ENCODE results near the gene CFH. TPM values are rescaled to one million over a fixed set of nuclear protein-coding genes. Genes with fewer than 3 reads are reported as not detected.
"Not testable (repeated sequence)": the region's sequence is repeated elsewhere in the genome, so short reads cannot be mapped to it uniquely, and the experiment has no call there.

The CFH gene
- total and polyA plus RNA-seq, 2 donors (not counting 3 experiments of a cell fraction or from before 2014, with no cell fraction given) = 20.7 to 25.3 TPM

DNA sequence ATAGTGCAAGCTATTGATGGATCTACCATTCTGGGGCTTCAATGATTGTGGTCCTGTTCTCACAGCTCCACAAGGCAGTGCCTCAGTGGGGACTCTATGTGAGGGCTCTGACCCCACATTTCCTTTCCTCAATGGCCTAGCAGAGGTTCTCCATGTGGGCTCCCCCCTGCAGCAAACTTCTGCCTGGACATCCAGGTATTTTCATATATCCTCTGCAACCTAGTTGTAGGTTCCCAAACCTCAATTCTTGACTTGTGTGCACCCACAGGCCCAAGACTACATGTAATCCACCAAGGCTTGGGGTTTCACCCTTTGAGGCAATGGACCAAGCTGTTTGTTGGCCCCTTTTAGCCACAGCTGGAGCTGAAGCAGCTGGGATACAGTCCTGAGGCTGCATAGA lies 86.9 kb downstream of the CFH start:
- Histone ChIP-seq H3K36me3 (ENCODE audit: control insufficient read depth in 2 of 2, extremely low read depth in 1 of 2, insufficient read depth in 2 of 2, low read length in 2 of 2) (no peaks in the 10 kb centered on the region), H3K79me2 (ENCODE audit: control insufficient read depth, insufficient read depth, low read length) (no peaks in the 10 kb centered on the region), H3K9ac (replicated peaks; ENCODE audit: extremely low read depth, insufficient read depth, low read length) (no peak overlapping the region), H3K27ac (ENCODE audit: insufficient read depth, low read depth, low read length) (no peak overlapping the region), H3K27me3 (ENCODE audit: control insufficient read depth in 2 of 2, insufficient read depth in 2 of 2, low read length in 2 of 2) (no peaks in the 10 kb centered on the region), H3K4me2 (ENCODE audit: insufficient read depth, low read length) (no peak overlapping the region), H3K4me3 (replicated peaks in 1 of 3; ENCODE audit: insufficient read depth in 1 of 3, low read depth in 1 of 3, low read length in 3 of 3) (no peak overlapping the region), H2AFZ (ENCODE audit: low read depth, low read length) (no peak overlapping the region), H3K4me1 (ENCODE audit: control insufficient read depth, extremely low read depth, insufficient read depth, low read length) (no peaks in the 10 kb centered on the region), H3K9me1 (replicated peaks; ENCODE audit: control insufficient read depth, extremely low read depth, insufficient read depth, low read length) (no peaks in the 10 kb centered on the region), H4K20me1 (replicated peaks; ENCODE audit: control insufficient read depth, extremely low read depth, insufficient read depth, low read length) (no peaks in the 10 kb centered on the region), H3K9me3 (replicated peaks; ENCODE audit: control insufficient read depth, insufficient read depth, low read length) (no peaks in the 10 kb centered on the region)
- intact Hi-C loops (cut with micrococcal nuclease) (no loop called here), dilution Hi-C loops (cut with MboI; ENCODE audit: extremely low pct_ligation_motif_present, low sequenced_read_pairs) (no loop called here)
- FAIRE-seq (no peak), DNase-seq (ENCODE audit: low read depth, low spot score) (no peak)
- ChIA-PET POLR2A (no interaction called here), CTCF (no interaction called here)
- no TSS peak for BruUV-seq (replicated peaks)
- no peak for TF ChIP-seq FOS (IDR thresholded peaks at IDR 0.05; ENCODE audit: borderline replicate concordance, insufficient read depth, low read length)
- TF ChIP-seq POLR2A (IDR thresholded peaks at IDR 0.05; ENCODE audit: low read depth, low read length) = no peak

GRCh38 chr1:196743244-196743643 lies 91.4 kb downstream of the CFH start:
- intact Hi-C loops (cut with micrococcal nuclease) = loop anchor here (2.0 to 10.0 kb wide), 2 partner anchors 412 to 614 kb away; no protein-coding TSS in a partner anchor
- dilution Hi-C loops (cut with MboI; ENCODE audit: extremely low pct_ligation_motif_present, low sequenced_read_pairs); CTCF ChIA-PET; H3K4me3 ChIP-seq (replicated peaks in 1 of 3; ENCODE audit: insufficient read depth in 1 of 3, low read depth in 1 of 3, low read length in 3 of 3); H3K4me1 ChIP-seq (ENCODE audit: control insufficient read depth, extremely low read depth, insufficient read depth, low read length); H2AFZ ChIP-seq (ENCODE audit: low read depth, low read length); POLR2A ChIA-PET; H3K9ac ChIP-seq (replicated peaks; ENCODE audit: extremely low read depth, insufficient read depth, low read length); BruUV-seq (replicated peaks); H3K27ac ChIP-seq (ENCODE audit: insufficient read depth, low read depth, low read length); H3K4me2 ChIP-seq (ENCODE audit: insufficient read depth, low read length); H3K36me3 ChIP-seq (ENCODE audit: control insufficient read depth in 2 of 2, extremely low read depth in 1 of 2, insufficient read depth in 2 of 2, low read length in 2 of 2); H3K27me3 ChIP-seq (ENCODE audit: control insufficient read depth in 2 of 2, insufficient read depth in 2 of 2, low read length in 2 of 2); H3K9me3 ChIP-seq (replicated peaks; ENCODE audit: control insufficient read depth, insufficient read depth, low read length); H3K79me2 ChIP-seq (ENCODE audit: control insufficient read depth, insufficient read depth, low read length); H3K9me1 ChIP-seq (replicated peaks; ENCODE audit: control insufficient read depth, extremely low read depth, insufficient read depth, low read length); H4K20me1 ChIP-seq (replicated peaks; ENCODE audit: control insufficient read depth, extremely low read depth, insufficient read depth, low read length): not testable (repeated sequence)
- peak; percentile 18 for DNase-seq (ENCODE audit: low read depth, low spot score)
- FAIRE-seq = peak; percentile 18

- dilution Hi-C loops (cut with MboI; ENCODE audit: extremely low pct_ligation_motif_present, low sequenced_read_pairs); intact Hi-C loops (cut with micrococcal nuclease); H3K27ac ChIP-seq (ENCODE audit: insufficient read depth, low read depth, low read length); H4K20me1 ChIP-seq (replicated peaks; ENCODE audit: control insufficient read depth, extremely low read depth, insufficient read depth, low read length); H3K36me3 ChIP-seq (ENCODE audit: control insufficient read depth in 2 of 2, extremely low read depth in 1 of 2, insufficient read depth in 2 of 2, low read length in 2 of 2); BruUV-seq (replicated peaks); H3K9me1 ChIP-seq (replicated peaks; ENCODE audit: control insufficient read depth, extremely low read depth, insufficient read depth, low read length); DNase-seq (ENCODE audit: low read depth, low spot score); H2AFZ ChIP-seq (ENCODE audit: low read depth, low read length); H3K79me2 ChIP-seq (ENCODE audit: control insufficient read depth, insufficient read depth, low read length); H3K4me1 ChIP-seq (ENCODE audit: control insufficient read depth, extremely low read depth, insufficient read depth, low read length); FAIRE-seq; H3K9me3 ChIP-seq (replicated peaks; ENCODE audit: control insufficient read depth, insufficient read depth, low read length); CTCF ChIA-PET; POLR2A ChIA-PET; H3K27me3 ChIP-seq (ENCODE audit: control insufficient read depth in 2 of 2, insufficient read depth in 2 of 2, low read length in 2 of 2); H3K4me3 ChIP-seq (replicated peaks in 1 of 3; ENCODE audit: insufficient read depth in 1 of 3, low read depth in 1 of 3, low read length in 3 of 3); H3K4me2 ChIP-seq (ENCODE audit: insufficient read depth, low read length); H3K9ac ChIP-seq (replicated peaks; ENCODE audit: extremely low read depth, insufficient read depth, low read length): not testable (repeated sequence)
Measured at GRCh38 chr1:196765019-196765740, 113.3 kb downstream of the CFH start.

DNA sequence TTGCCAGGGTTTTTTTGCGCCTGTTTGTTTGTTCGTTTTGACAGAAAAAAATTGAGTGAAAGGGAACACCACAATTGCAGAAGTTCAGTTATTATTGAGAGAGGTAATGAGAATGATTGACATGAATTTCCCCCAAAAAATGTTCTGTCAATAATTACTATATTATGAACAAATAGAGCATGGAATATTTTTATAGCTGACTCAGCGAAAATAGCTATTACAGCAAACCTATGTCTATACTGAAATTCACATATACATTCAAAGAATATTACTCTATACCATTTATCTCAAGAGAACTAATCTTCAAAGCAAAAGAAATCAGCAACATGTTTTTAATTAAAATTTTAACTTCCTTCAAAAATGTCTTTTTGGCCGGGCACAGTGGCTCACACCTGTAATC lies 118.0 kb downstream of the CFH start:
- H4K20me1 ChIP-seq (replicated peaks; ENCODE audit: control insufficient read depth, extremely low read depth, insufficient read depth, low read length); H3K9ac ChIP-seq (replicated peaks; ENCODE audit: extremely low read depth, insufficient read depth, low read length); H3K4me3 ChIP-seq (replicated peaks in 1 of 3; ENCODE audit: insufficient read depth in 1 of 3, low read depth in 1 of 3, low read length in 3 of 3); intact Hi-C loops (cut with micrococcal nuclease); H3K9me3 ChIP-seq (replicated peaks; ENCODE audit: control insufficient read depth, insufficient read depth, low read length); DNase-seq (ENCODE audit: low read depth, low spot score); H3K9me1 ChIP-seq (replicated peaks; ENCODE audit: control insufficient read depth, extremely low read depth, insufficient read depth, low read length); dilution Hi-C loops (cut with MboI; ENCODE audit: extremely low pct_ligation_motif_present, low sequenced_read_pairs); POLR2A ChIA-PET; H3K4me2 ChIP-seq (ENCODE audit: insufficient read depth, low read length); H3K79me2 ChIP-seq (ENCODE audit: control insufficient read depth, insufficient read depth, low read length); CTCF ChIA-PET; FAIRE-seq; H3K27me3 ChIP-seq (ENCODE audit: control insufficient read depth in 2 of 2, insufficient read depth in 2 of 2, low read length in 2 of 2); H3K36me3 ChIP-seq (ENCODE audit: control insufficient read depth in 2 of 2, extremely low read depth in 1 of 2, insufficient read depth in 2 of 2, low read length in 2 of 2); BruUV-seq (replicated peaks); H3K27ac ChIP-seq (ENCODE audit: insufficient read depth, low read depth, low read length); H3K4me1 ChIP-seq (ENCODE audit: control insufficient read depth, extremely low read depth, insufficient read depth, low read length); H2AFZ ChIP-seq (ENCODE audit: low read depth, low read length): not testable (repeated sequence)

Measured in endothelial cell of umbilical vein (primary cell).